HepG2 (cell line): ENCODE results near the gene BCAM. TPM values are rescaled to one million over a fixed set of nuclear protein-coding genes. Genes with fewer than 3 reads are reported as not detected.

ENCODE experiments used
- ATAC-seq: fragments of 200-7000 bp; cut with Tn5 transposase; 3 replicates; pipeline ENCODE4 v1.9.1; 2020; ENCODE audit warnings: mild to moderate bottlenecking, moderate library complexity
- BruUV-seq: library from RNA; stranded (reverse); fragments of 400-500 nt; replicated peaks from 2 replicates; lab custom pipeline; 2021; lab: Mats Ljungman, UMichigan
- CTCF ChIA-PET: fragments of 300-600 bp; formaldehyde crosslinking; extraction: SDS; loops from one replicate; lab custom pipeline; 2021; ENCODE audit warnings: low total read pairs, inconsistent platforms, low intra/inter-chr PET ratio; lab: Yijun Ruan, JAX
- POLR2A ChIA-PET: fragments of 350-600 bp; sonication (Branson Sonifier 250); formaldehyde crosslinking; loops from one replicate; lab custom pipeline; 2020; ENCODE audit warnings: antibody characterized with exemption, inconsistent platforms; lab: Yijun Ruan, JAX
- DNase-seq: peaks from one replicate; pipeline ENCODE4 v3.0.0-alpha.2; 2015; ENCODE audit warnings: low spot score
- FAIRE-seq: peaks from 3 replicates; lab custom pipeline; 2011; peaks lifted over from hg19 to GRCh38; lab: Jason Lieb, UNC
- H2AFZ ChIP-seq: one replicate; pipeline ENCODE4 v1.6.1; 2011; ENCODE audit warnings: low read length, inconsistent platforms
- H3K27ac ChIP-seq: fragments of 300-600 bp; 3 replicates; pipeline ENCODE4 v1.8.0; 2011; ENCODE audit warnings: mixed run types, mild to moderate bottlenecking, mixed read lengths, low read length, inconsistent platforms; ENCODE audit not compliant: insufficient read depth; ENCODE audit errors: extremely low read length
- H3K27me3 ChIP-seq, 2 experiments: fragments of 200-600 bp in 1 of 2; 2 replicates in 1 of 2; 3 replicates in 1 of 2; pipeline versions ENCODE4 v1.6.0 to v1.8.0; 2011; ENCODE audit warnings: low read length in 2 of 2, mild to moderate bottlenecking in 2 of 2, moderate library complexity in 2 of 2, inconsistent platforms in 1 of 2; ENCODE audit not compliant: insufficient read depth in 2 of 2, control insufficient read depth in 1 of 2
- H3K36me3 ChIP-seq, 2 experiments: fragments of 200-600 bp in 1 of 2; replicated peaks in 1 of 2; 2 replicates in 1 of 2; 3 replicates in 1 of 2; pipeline versions ENCODE4 v1.5.1 to v1.8.0; 2011; ENCODE audit warnings: low read length in 2 of 2, inconsistent platforms in 1 of 2; ENCODE audit not compliant: insufficient read depth in 2 of 2, control insufficient read depth in 1 of 2
- H3K4me1 ChIP-seq: 2 replicates; pipeline ENCODE4 v1.5.1; 2012; ENCODE audit warnings: low read length, inconsistent platforms; ENCODE audit not compliant: insufficient read depth
- H3K4me2 ChIP-seq: 2 replicates; pipeline ENCODE4 v1.6.0; 2011; ENCODE audit warnings: low read depth, low read length, inconsistent platforms
- H3K4me3 ChIP-seq, 3 experiments: fragments of 200-600 bp in 1 of 3; sonication (generic), shearing (Covaris generic) in 1 of 3; replicated peaks in 1 of 3; 2 replicates each; pipeline ENCODE4 v1.5.1; 2011 to 2016; ENCODE audit warnings: low read length in 3 of 3, inconsistent platforms in 2 of 3, low read depth in 2 of 3, mild to moderate bottlenecking in 2 of 3, control low read depth in 1 of 3, mixed read lengths in 1 of 3; ENCODE audit not compliant: insufficient read depth in 1 of 3
- H3K79me2 ChIP-seq: one replicate; pipeline ENCODE4 v1.6.1; 2011; ENCODE audit warnings: low read length, inconsistent platforms; ENCODE audit not compliant: insufficient read depth
- H3K9ac ChIP-seq: 2 replicates; pipeline ENCODE4 v1.6.0; 2011; ENCODE audit warnings: mild to moderate bottlenecking, low read depth, low read length, inconsistent platforms; ENCODE audit not compliant: insufficient read depth
- H3K9me3 ChIP-seq: 2 replicates; pipeline ENCODE4 v1.5.1; 2012; ENCODE audit warnings: mild to moderate bottlenecking, low read length
- H4K20me1 ChIP-seq: 2 replicates; pipeline ENCODE4 v1.6.0; 2011; ENCODE audit warnings: inconsistent platforms, mild to moderate bottlenecking, low read length, moderate library complexity; ENCODE audit not compliant: insufficient read depth
- AKNA ChIP-seq: sonication (generic); formaldehyde crosslinking; IDR thresholded peaks from 2 replicates; pipeline ENCODE4 v1.4.0; 2020; ENCODE audit warnings: missing genetic modification reagents, borderline replicate concordance
- HDAC1 ChIP-seq: sonication (generic); formaldehyde crosslinking; IDR thresholded peaks from 2 replicates; pipeline ENCODE4 v1.5.1; 2020; ENCODE audit warnings: mild to moderate bottlenecking, missing genetic modification reagents
- KDM5A ChIP-seq: fragments of 200-600 bp; sonication (generic); IDR thresholded peaks from 2 replicates; pipeline ENCODE4 v1.7.0; 2018; ENCODE audit warnings: antibody characterized with exemption, mild to moderate bottlenecking, low read length, borderline replicate concordance
- PLSCR1 ChIP-seq: sonication (generic); formaldehyde crosslinking; IDR thresholded peaks from 2 replicates; pipeline ENCODE4 v1.5.0; 2020; ENCODE audit warnings: missing genetic modification reagents, mild to moderate bottlenecking, borderline replicate concordance
- TEAD2 ChIP-seq: sonication (generic); formaldehyde crosslinking; IDR thresholded peaks from 2 replicates; pipeline ENCODE4 v1.9.0; 2021; ENCODE audit warnings: missing genetic modification reagents
- ZBTB38 ChIP-seq: sonication (generic); formaldehyde crosslinking; IDR thresholded peaks from 2 replicates; pipeline ENCODE4 v1.5.1; 2020; ENCODE audit warnings: mild to moderate bottlenecking, missing genetic modification reagents
- ZBTB8A ChIP-seq: sonication (generic); formaldehyde crosslinking; IDR thresholded peaks from 2 replicates; pipeline ENCODE4 v1.4.0; 2020; ENCODE audit warnings: mild to moderate bottlenecking, low read depth, missing genetic modification reagents, borderline replicate concordance
- ZNF160 ChIP-seq: sonication (generic); formaldehyde crosslinking; IDR thresholded peaks from 2 replicates; pipeline ENCODE4 v1.8.0; 2022; ENCODE audit warnings: mild to moderate bottlenecking, inconsistent platforms, missing genetic modification reagents
- ZNF235 ChIP-seq: sonication (generic); formaldehyde crosslinking; IDR thresholded peaks from 2 replicates; pipeline ENCODE4 v1.8.1; 2023; ENCODE audit warnings: mild to moderate bottlenecking, missing genetic modification reagents, borderline replicate concordance
- ZNF260 ChIP-seq: sonication (generic); formaldehyde crosslinking; IDR thresholded peaks from 2 replicates; pipeline ENCODE4 v1.4.0; 2020; ENCODE audit warnings: missing genetic modification reagents, low read depth, mild to moderate bottlenecking, borderline replicate concordance
- ZNF775 ChIP-seq: sonication (generic); formaldehyde crosslinking; IDR thresholded peaks from 2 replicates; pipeline ENCODE4 v1.4.0; 2020; ENCODE audit warnings: missing genetic modification reagents, mild to moderate bottlenecking, moderate library complexity, borderline replicate concordance
- ZSCAN30 ChIP-seq: sonication (generic); formaldehyde crosslinking; IDR thresholded peaks from 2 replicates; pipeline ENCODE4 v1.5.0; 2020; ENCODE audit warnings: mild to moderate bottlenecking, missing genetic modification reagents
- WGBS: methylation state at CpG from one replicate; pipeline ENCODE4 v1.1.6; 2017; ENCODE audit warnings: low lambda C conversion rate; 5-methylcytosine and 5-hydroxymethylcytosine counted together
- in situ Hi-C: cut with HindIII; loops from 2 replicates; pipeline ENCODE4 v1.10.0; 2017; ENCODE audit warnings: low pct_unique_long_range_greater_than_20kb; ENCODE audit not compliant: extremely low pct_ligation_motif_present
- intact Hi-C: fragments of 100-400 bp; cut with micrococcal nuclease; formaldehyde crosslinking; loops from one replicate; pipeline ENCODE4 v1.10.0; 2022; ENCODE audit not compliant: unreplicated experiment
- polyA plus RNA-seq, 8 experiments: library from polyadenylated mRNA; depleted of rRNA in 3 of 8; stranded (reverse) in 7 of 8; unstranded in 1 of 8; fragments of >200 nt; fragmentation: Illumina TruSeq in 4 of 8; extraction: Trizol in 4 of 8; gene quantifications; 2 replicates each; pipeline versions ENCODE4 v1.2.1 to v1.2.3, GENCODE V29; 2011 to 2016; ENCODE audit warnings: low read depth in 4 of 8, missing spikeins in 1 of 8, mixed read lengths in 1 of 8; ENCODE audit not compliant: insufficient read depth in 1 of 8
- total RNA-seq, 5 experiments: library from RNA; depleted of rRNA; stranded (reverse); fragments of >200 nt; fragmentation: Illumina TruSeq; extraction: Trizol; gene quantifications; 2 replicates each; pipeline ENCODE4 v1.2.3, GENCODE V29; 2016; ENCODE audit warnings: low read depth in 1 of 5
- TF ChIP-seq, protein P1 (sequence below): IDR thresholded peaks from 2 replicates; pipeline ENCODE4 v1.6.1; 2016; ENCODE audit warnings: missing compliant biosample characterization, missing genetic modification reagents, borderline replicate concordance

BCAM gene
- total and polyA plus RNA-seq, 2 of the 13 experiments (the other 11 are each of a cell fraction or from before 2014, with no cell fraction given), result 51.2 to 62.7 TPM

DNA sequence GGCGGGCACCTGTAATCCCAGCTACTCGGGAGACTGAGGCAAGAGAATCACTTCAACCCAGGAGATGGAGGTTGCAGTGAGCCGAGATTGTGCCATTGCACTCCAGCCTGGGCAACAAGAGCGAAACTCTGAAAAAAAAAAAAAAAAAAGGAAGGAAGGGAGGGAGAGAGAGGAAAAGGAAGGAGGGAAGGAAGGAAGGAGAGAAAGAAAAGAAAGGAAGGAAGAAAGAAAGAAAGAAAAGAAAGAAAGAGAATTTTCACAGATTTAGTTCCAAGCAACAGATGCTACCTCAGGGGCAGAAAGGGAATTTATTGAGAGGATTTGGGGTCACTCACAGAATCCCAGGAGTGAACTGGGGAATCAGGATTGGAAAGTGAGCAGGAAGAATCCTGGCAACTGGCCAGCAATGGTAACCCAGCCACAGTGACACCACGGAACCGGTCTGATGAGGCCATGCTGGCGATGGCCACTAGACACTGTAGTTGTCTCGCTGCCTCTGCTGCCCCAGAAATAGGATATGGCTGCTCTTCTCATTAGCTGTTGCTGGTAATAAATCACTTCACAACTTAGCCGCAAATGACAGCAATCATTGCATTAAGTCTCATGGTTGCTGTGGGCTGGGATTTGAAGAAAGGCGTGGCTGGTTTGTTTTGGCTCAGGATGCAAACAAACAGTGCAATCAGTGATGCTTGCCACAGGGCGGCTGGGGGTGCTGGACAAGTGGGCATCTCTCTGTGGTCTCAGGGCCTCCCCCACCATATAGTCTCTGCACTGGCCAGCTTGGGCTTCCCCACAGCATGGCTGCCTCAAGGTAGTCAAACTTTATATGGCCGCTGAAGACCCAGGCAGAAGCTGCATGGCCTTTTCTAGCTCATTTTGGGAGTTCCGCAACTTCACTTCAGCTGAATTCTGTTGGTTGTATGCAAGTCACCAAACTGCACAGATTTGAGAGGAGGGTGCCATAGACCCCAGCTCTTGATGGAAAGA lies 5.2 kb upstream of the BCAM start:
- BruUV-seq, result TSS peak; percentile 47
- Histone ChIP-seq H3K9me3 (no peaks in the 10 kb centered on the region), H4K20me1 (no peaks in the 10 kb centered on the region), H3K4me3 (no peak overlapping the region), H3K4me1 (peaks cover 56% of the 10 kb centered on the region), H3K27me3 (no peaks in the 10 kb centered on the region), H3K4me2 (no peak overlapping the region), H3K36me3 (no peaks in the 10 kb centered on the region), H3K79me2 (no peaks in the 10 kb centered on the region), H2AFZ (no peak overlapping the region), H3K27ac (no peak overlapping the region), H3K9ac (no peak overlapping the region)
- no peak for ATAC-seq
- no peak for DNase-seq
- intact Hi-C loops, result no loop called here
- 96% methylated on average over 12 of the region's 13 CpGs for WGBS
- in situ Hi-C loops, result no loop called here
- FAIRE-seq, result no peak
- ChIA-PET CTCF (no interaction called here), POLR2A (no interaction called here)
- no peak for TF ChIP-seq ZNF775 (CRISPR knock-in tag)
- no peak for TF ChIP-seq ZNF235 (CRISPR knock-in tag)
- TF ChIP-seq ZSCAN30 (CRISPR knock-in tag), result no peak
- no peak for TF ChIP-seq TEAD2 (CRISPR knock-in tag)
- no peak for TF ChIP-seq ZBTB8A (CRISPR knock-in tag)
- TF ChIP-seq KDM5A, result no peak
- no peak for TF ChIP-seq AKNA (CRISPR knock-in tag)
- no peak for TF ChIP-seq PLSCR1
- no peak for TF ChIP-seq HDAC1 (CRISPR knock-in tag)
- TF ChIP-seq, protein P1, sequence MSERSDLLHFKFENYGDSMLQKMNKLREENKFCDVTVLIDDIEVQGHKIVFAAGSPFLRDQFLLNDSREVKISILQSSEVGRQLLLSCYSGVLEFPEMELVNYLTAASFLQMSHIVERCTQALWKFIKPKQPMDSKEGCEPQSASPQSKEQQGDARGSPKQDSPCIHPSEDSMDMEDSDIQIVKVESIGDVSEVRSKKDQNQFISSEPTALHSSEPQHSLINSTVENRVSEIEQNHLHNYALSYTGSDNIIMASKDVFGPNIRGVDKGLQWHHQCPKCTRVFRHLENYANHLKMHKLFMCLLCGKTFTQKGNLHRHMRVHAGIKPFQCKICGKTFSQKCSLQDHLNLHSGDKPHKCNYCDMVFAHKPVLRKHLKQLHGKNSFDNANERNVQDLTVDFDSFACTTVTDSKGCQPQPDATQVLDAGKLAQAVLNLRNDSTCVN (CRISPR knock-in tag), result no peak
- no peak for TF ChIP-seq ZNF260 (CRISPR knock-in tag)
- no peak for TF ChIP-seq ZBTB38 (CRISPR knock-in tag)
- TF ChIP-seq ZNF160, result no peak
